ENCODE data around the gene HDAC3.

Gene HDAC3

DNA sequence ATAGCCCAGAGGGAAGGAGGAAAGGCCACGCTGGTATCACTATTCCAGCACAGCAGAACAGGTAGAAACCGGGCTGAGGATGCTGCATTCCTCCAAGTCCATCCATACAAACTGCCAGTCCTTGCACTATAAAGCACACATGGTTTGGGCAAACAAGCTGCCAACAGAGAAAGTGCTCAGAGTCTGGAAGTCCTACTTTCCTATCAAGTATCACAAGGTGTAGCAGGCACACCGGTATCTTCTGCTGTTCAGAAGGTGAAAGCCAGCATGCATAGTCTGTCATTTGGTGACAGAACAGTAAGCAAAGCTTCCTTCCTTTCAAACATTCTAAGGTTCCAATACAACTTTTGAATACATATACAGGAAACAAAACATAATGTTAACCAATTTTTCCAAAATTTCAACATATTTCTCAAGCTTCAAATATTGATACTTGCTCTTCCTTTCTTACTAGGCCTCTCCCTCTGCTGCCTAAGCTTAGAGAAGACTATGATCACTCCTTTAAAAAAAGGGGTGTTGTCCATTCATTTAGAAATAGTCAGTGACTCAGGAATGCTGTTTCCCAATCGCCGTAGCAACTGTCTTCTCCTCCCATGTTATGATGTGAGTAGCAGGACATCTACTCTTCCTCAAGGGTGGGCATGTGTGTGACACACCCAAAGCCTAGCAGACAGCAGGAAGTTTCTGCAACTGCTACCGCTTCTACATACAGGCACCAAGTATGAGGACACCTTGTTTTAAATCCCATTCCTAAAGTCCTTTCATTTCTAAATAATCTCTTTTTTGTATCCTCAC, 32.5 kb downstream of the HDAC3 start:
- no peak for DNase-seq (ENCODE audit: extremely low spot score)
- TF ChIP-seq, protein P1, sequence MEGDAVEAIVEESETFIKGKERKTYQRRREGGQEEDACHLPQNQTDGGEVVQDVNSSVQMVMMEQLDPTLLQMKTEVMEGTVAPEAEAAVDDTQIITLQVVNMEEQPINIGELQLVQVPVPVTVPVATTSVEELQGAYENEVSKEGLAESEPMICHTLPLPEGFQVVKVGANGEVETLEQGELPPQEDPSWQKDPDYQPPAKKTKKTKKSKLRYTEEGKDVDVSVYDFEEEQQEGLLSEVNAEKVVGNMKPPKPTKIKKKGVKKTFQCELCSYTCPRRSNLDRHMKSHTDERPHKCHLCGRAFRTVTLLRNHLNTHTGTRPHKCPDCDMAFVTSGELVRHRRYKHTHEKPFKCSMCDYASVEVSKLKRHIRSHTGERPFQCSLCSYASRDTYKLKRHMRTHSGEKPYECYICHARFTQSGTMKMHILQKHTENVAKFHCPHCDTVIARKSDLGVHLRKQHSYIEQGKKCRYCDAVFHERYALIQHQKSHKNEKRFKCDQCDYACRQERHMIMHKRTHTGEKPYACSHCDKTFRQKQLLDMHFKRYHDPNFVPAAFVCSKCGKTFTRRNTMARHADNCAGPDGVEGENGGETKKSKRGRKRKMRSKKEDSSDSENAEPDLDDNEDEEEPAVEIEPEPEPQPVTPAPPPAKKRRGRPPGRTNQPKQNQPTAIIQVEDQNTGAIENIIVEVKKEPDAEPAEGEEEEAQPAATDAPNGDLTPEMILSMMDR (IDR thresholded peaks at IDR 0.05; ENCODE audit: control extremely low read depth, extremely low read depth, low read depth, missing control alignments) = no peak
- ChIA-PET POLR2A (interaction anchor here (0.9 kb wide), 1 partner anchor 15 kb away, joined by 3 read pairs; the partner anchor contains the start of gene DIAPH1), CTCF (interaction anchor here (1.0 to 15.4 kb wide), 6 partner anchors 11 to 88 kb away, joined by 3 to 288 read pairs (median 6); partner anchors contain the start of gene DIAPH1)

DNA sequence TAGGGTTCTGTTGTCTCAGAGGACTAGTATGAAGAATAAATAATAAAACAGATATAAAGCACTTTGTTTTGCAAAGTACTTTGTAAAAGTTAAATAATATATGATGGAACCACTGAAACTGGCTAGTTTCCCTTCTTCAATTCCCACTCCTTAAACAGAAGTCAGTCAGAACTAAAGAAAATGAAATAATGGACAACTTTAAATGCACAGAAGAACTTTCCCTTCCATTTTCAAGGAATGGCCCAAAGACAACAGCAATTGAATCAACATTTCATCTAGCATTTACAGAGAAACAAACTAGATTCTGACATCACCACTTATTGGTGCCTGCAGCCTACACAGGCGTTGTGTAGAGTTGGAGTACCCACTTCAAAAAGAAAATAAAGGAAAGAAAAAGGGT, 34.0 kb downstream of the HDAC3 start:
- ChIA-PET POLR2A (interaction anchor here (0.6 kb wide), 1 partner anchor 21 kb away, joined by 8 read pairs; no protein-coding TSS in a partner anchor), CTCF (interaction anchor here (0.7 to 15.4 kb wide), 8 partner anchors 11 to 89 kb away, joined by 3 to 288 read pairs (median 3); partner anchors contain the start of gene DIAPH1)
- DNase-seq (ENCODE audit: extremely low spot score) = no peak
- TF ChIP-seq, protein P1 (IDR thresholded peaks at IDR 0.05; ENCODE audit: control extremely low read depth, extremely low read depth, low read depth, missing control alignments) = no peak

DNA sequence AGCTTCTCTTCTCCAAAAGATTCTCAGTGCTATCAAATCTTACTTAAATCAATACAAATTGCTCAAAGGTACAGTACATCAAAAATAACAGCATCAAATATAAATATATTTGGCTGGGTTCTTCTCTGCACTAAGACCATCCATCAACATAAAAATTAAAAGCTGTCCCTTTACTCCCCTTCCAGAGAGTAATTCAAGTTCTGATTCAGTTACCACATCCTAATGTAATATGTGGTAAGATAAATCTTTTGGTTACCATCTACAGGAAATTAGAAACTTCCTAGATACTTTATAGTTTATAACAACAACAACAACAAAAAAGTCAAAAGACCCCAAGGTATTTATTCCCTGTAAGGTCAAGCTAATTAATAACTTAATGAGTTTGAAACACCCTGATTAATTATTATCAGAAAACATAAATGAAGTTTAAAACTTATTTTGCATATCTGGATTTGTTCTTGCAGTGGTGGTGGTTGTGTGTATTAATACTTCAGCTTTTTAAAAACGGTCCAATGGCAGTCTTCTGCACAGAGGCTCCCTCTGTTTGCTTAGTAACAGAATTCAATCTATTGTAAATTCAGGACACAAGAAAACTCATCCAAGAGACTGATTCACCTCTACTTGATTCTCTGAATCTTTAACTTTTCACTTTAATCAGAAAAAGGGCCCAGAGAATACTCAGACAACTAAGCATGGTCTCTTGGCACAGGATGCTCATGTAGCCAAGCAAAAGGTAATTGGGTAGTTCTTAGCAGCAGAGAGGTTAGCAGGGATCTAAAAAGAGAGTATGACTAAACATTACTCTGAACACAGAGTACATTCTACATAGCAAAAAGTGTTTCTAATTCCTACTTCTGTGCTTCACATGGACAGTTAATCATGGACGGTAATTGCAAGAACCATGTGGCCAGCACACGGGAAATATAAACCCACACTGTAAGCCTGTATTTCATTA, 38.0 kb downstream of the HDAC3 start:
- ChIA-PET CTCF (interaction anchor here (0.9 to 15.2 kb wide), 17 partner anchors 9 to 371 kb away, joined by 3 to 288 read pairs (median 4); partner anchors contain the start of genes DIAPH1, HDAC3, PCDHGA11 and RELL2), POLR2A (no interaction called here)
- DNase-seq (ENCODE audit: extremely low spot score) = no peak
- TF ChIP-seq, protein P1 (IDR thresholded peaks at IDR 0.05; ENCODE audit: control extremely low read depth, extremely low read depth, low read depth, missing control alignments) = no peak

DNA sequence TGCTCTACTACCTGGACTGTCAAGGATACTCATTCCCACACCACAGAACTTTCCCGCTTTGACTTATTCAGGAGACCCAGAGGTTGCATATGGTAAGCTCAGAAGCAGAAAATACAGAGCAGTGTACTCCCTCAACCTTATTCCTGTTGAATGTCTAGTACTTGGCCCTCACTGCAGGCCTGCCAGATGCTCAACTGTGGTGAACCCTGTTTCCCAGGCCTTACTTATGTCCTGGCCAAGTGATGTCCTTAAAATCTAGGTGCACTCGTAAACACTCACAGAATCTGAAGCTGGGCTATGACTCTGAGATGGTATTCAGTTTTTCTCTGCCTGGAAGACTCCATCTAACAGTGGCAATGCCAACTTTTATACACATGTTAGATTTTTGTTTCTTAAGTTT, 38.8 kb downstream of the HDAC3 start:
- TF ChIP-seq, protein P1 (IDR thresholded peaks at IDR 0.05; ENCODE audit: control extremely low read depth, extremely low read depth, low read depth, missing control alignments) = no peak
- POLR2A ChIA-PET = no interaction called here
- DNase-seq (ENCODE audit: extremely low spot score) = no peak
- CTCF ChIA-PET = interaction anchor here (0.9 to 15.2 kb wide), 18 partner anchors 11 to 1197 kb away, joined by 3 to 288 read pairs (median 3); partner anchors contain the start of genes ANKHD1, DIAPH1, HDAC3 and PCDHGA11

DNA sequence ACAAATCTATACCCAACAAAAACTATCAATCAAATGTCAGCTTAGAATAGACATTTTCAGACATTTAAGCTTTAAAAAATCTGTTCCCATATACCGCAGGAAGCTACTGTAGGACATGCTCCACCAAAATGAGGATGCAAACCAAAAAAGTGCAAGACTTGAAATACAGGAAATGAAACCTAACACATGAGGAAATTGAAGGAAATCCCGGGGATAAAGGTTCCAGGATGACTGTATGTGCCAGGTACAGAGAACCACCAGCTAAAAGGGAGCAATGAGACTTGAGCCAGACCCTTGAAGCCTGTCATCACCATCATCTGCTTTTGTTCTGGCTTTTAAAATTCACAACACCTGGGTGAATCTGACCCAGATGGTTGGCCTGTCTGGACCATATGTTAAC, 39.3 kb downstream of the HDAC3 start:
- no peak for DNase-seq (ENCODE audit: extremely low spot score)
- ChIA-PET CTCF (interaction anchor here (0.9 to 15.2 kb wide), 15 partner anchors 11 to 1196 kb away, joined by 3 to 288 read pairs (median 3); partner anchors contain the start of genes ANKHD1, DIAPH1, HDAC3 and RELL2), POLR2A (no interaction called here)
- TF ChIP-seq, protein P1 (IDR thresholded peaks at IDR 0.05; ENCODE audit: control extremely low read depth, extremely low read depth, low read depth, missing control alignments) = no peak

DNA sequence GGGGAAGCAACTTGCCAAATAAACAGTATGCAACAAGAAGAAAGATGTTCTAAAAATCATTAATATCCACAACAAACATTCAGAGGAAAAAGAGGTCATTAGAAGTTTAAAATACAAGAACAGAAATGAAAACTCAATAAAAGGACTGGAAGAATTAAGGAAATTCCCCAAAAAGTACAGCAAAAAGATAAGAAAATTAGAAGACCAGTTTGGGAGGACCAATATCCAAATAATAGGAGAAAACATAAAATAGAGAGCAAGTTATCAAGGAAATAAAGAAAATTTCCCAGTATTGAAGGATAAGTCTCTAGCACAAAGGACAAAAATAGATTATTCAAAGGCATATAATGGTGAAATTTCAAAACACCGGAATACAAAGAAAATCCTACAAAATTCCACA, 39.8 kb downstream of the HDAC3 start:
- TF ChIP-seq, protein P1 (IDR thresholded peaks at IDR 0.05; ENCODE audit: control extremely low read depth, extremely low read depth, low read depth, missing control alignments) = no peak
- ChIA-PET POLR2A (no interaction called here), CTCF (interaction anchor here (0.9 to 15.2 kb wide), 13 partner anchors 12 to 1196 kb away, joined by 3 to 288 read pairs (median 3); partner anchors contain the start of genes ANKHD1, DIAPH1, HDAC3 and RELL2)
- no peak for DNase-seq (ENCODE audit: extremely low spot score)

Measured in GM10248 (cell line).